H1 (cell line): ENCODE measurements around the gene ARHGAP26. TPM values are rescaled to one million over a fixed set of nuclear protein-coding genes. Genes with fewer than 3 reads are reported as not detected.

Source experiments
- ASH2L ChIP-seq: fragments of 200-600, 300-600 bp; sonication (generic); IDR thresholded peaks from one replicate; pipeline ENCODE4 v1.7.1; 2017; ENCODE audit warnings: low read length
- BCL11A ChIP-seq, 2 experiments: IDR thresholded peaks; one replicate each; pipeline ENCODE4 v1.6.1; 2011; ENCODE audit warnings: low read depth in 2 of 2, low read length in 2 of 2, mild to moderate bottlenecking in 2 of 2
- BRCA1 ChIP-seq: IDR thresholded peaks from 2 replicates; pipeline ENCODE4 v1.6.1; 2012; ENCODE audit warnings: low read depth, low read length, improper control_type of control experiment
- CTBP2 ChIP-seq: IDR thresholded peaks from 2 replicates; pipeline ENCODE4 v1.7.0; 2011; ENCODE audit warnings: borderline replicate concordance, mild to moderate bottlenecking, moderate library complexity, mixed read lengths, low read length; ENCODE audit not compliant: insufficient read depth, insufficient read length
- EZH2 ChIP-seq: fragments of 200-600 bp; sonication (generic); IDR thresholded peaks from 2 replicates; pipeline ENCODE4 v1.7.1; 2012; ENCODE audit warnings: low read depth, mild to moderate bottlenecking, moderate library complexity, low read length, inconsistent platforms; ENCODE audit not compliant: severe bottlenecking
- GTF2F1 ChIP-seq: IDR thresholded peaks from 2 replicates; pipeline ENCODE4 v1.6.1; 2012; ENCODE audit warnings: low read depth, low read length, improper control_type of control experiment, borderline replicate concordance
- HDAC6 ChIP-seq: IDR thresholded peaks from one replicate; pipeline ENCODE4 v1.7.1; 2012; ENCODE audit warnings: low read depth, mild to moderate bottlenecking, inconsistent platforms, low read length, moderate library complexity
- MAFK ChIP-seq: IDR thresholded peaks from 2 replicates; pipeline ENCODE4 v1.6.1; 2012; ENCODE audit warnings: low read depth, mild to moderate bottlenecking, improper control_type of control experiment, low read length
- MAX ChIP-seq: IDR thresholded peaks from 2 replicates; pipeline ENCODE4 v1.6.1; 2012; ENCODE audit warnings: inconsistent platforms
- POLR2A ChIP-seq, 2 experiments: IDR thresholded peaks; 1 replicate in 1 of 2; 2 replicates in 1 of 2; pipeline ENCODE4 v1.6.1; 2011; ENCODE audit warnings: low read depth in 2 of 2, low read length in 2 of 2, mild to moderate bottlenecking in 2 of 2; ENCODE audit errors: control extremely low read depth in 1 of 2
- RNF2 ChIP-seq: fragments of 200-900, 300-1000 bp; sonication (generic); IDR thresholded peaks from 2 replicates; pipeline ENCODE4 v1.7.1; 2016; ENCODE audit warnings: borderline replicate concordance, low read depth, mild to moderate bottlenecking, antibody characterized with exemption, low read length; ENCODE audit not compliant: poor library complexity, severe bottlenecking; ENCODE audit errors: missing control alignments
- SIX5 ChIP-seq: IDR thresholded peaks from 2 replicates; pipeline ENCODE4 v1.6.1; 2011; ENCODE audit warnings: mild to moderate bottlenecking, low read depth, low read length
- SP4 ChIP-seq: IDR thresholded peaks from 2 replicates; pipeline ENCODE4 v1.6.1; 2012; ENCODE audit warnings: low read length, inconsistent platforms
- SRF ChIP-seq: IDR thresholded peaks from 2 replicates; pipeline ENCODE4 v1.6.1; 2011; ENCODE audit warnings: mild to moderate bottlenecking, low read depth, low read length, moderate library complexity
- ZNF274 ChIP-seq: IDR thresholded peaks from 2 replicates; pipeline ENCODE4 v1.7.0; 2012; ENCODE audit warnings: low read length, borderline replicate concordance; ENCODE audit errors: extremely low read depth
- polyA plus RNA-seq, 7 experiments: library from polyadenylated mRNA; depleted of rRNA in 3 of 7; stranded (reverse) in 5 of 7; unstranded in 2 of 7; fragments of >200 nt in 5 of 7; fragments of 200-250 nt in 2 of 7; gene quantifications; 1 replicate in 5 of 7; 2 replicates in 1 of 7; 4 replicates in 1 of 7; pipeline versions ENCODE4 v1.2.1 to v1.2.3, GENCODE V29; 2011 to 2013; ENCODE audit warnings: missing spikeins in 2 of 7, mixed read lengths in 2 of 7
- total RNA-seq: library from RNA; stranded (reverse); fragmentation: NEBNext Ultra II Directional; extraction: Animal tissue kit (Norgen Biotek cat#: 25700); gene quantifications from 2 replicates; pipeline ENCODE4 v1.2.1, GENCODE V29; 2021

The ARHGAP26 gene
- total and polyA plus RNA-seq, 2 of the 8 experiments (the other 6 are each of a cell fraction or from before 2014, with no cell fraction given) = 7.1 to 24.8 TPM

GRCh38 chr5:143037071-143037470, 266.9 kb downstream of the ARHGAP26 start (continued):
- TF ChIP-seq ASH2L (no peak), RNF2 (no peak), POLR2A (IDR thresholded peaks at IDR 0.05; ENCODE audit: control extremely low read depth in 1 of 2, low read depth in 2 of 2, low read length in 2 of 2) (no peak), MAFK (no peak), CTBP2 (no peak), ZNF274 (no peak), HDAC6 (no peak), BCL11A (IDR thresholded peaks at IDR 0.05; ENCODE audit: low read depth in 2 of 2, low read length in 2 of 2) (no peak), MAX (no peak; the same call in 1 of the 2 replicates), SIX5 (no peak), BRCA1 (no peak), SRF (no peak), EZH2 (no peak), GTF2F1 (no peak), SP4 (no peak)
